ENCODE results near the gene ETV7. TPM values are rescaled to one million over a fixed set of nuclear protein-coding genes. Genes with fewer than 3 reads are reported as not detected.
"Not testable (repeated sequence)": the region's sequence is repeated elsewhere in the genome, so short reads cannot be mapped to it uniquely, and the experiment has no call there.

ETV7 gene
- total RNA-seq, 1 experiment from 2014 or later, result 0.28 TPM

DNA sequence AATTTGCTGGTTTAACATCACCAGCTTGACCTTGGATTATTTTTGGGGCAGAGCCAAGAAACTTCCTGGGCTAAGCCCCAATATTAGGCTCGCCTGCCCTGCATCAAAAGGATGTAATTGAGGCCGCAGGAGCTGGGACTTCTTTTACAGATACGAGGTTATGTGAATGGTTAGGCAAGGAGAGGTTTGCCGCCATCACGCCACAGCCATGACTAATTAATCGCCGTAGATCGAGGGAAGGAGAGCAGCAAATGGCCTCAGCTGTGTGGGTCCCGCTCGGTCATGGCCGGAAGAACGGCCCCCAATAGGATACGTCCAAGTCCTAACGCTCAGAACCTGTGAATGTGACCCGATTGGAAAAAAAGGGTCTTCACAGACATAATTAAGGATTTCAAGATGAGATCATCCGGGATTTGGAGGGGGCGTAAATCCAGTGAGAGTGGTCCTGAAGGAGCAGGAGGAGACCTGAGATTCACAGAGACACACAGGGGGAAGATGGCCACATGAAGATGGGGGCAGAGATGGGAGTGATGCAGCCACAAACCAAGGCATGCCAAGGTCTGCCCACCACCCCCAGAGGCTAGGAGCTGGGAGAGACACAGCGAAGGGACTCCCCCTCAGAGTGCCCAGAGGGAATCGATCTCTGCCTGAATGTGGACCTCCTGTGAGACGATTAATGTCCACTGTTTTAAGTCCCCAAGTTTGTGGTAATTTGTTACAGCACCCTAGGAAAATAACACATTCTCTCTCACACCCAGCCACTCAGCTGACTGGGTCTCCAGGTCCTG is 40.8 kb downstream of the ETV7 start:
- no peak for DNase-seq
- H3K27me3 ChIP-seq (ENCODE audit: control insufficient read depth, insufficient read depth, low read length), result peaks cover 1% of the 10 kb centered on the region; the same call in 1 of the 2 replicates
- H3K36me3 ChIP-seq (replicated peaks; ENCODE audit: control insufficient read depth, insufficient read depth, low read length), result no peaks in the 10 kb centered on the region
- H3K4me3 ChIP-seq (ENCODE audit: insufficient read depth, low read depth, low read length), result no peak overlapping the region

DNA sequence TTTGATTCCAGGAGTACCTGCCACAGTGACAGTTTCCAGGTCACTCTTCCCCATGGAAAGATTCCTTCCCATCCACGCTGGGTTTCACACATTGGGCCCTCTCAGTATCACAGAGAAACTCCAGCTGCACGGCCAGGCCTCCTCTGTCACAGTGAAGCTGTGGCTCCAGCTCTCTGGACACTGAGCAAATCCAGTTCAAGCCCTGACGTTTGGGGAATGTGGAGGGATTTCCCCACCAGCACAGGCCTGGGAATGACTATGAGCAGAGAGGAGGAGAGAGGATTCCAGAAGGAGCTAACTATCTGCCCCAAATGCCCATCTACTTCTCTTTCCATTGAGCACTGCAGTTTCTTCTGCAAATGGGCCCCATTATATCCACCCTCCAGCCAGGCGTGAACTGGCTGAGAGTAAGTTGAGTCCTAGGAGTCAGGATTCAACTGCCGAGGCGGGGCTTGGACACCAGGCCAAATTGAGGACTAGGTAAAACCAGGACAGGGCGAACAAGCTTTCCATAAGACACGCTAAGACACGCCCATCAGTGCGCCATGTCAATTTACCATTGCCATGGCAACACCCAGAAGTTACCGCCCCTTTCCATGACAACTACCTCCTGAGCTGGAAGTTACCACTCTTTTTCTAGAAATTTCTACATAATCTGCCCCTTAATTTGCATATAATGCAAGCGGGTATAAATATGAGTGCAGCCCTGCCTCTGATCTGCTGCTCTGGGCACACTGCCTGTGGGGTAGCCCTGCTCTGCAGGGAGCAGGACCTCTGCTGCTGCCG is 41.6 kb downstream of the ETV7 start:
- no peak for DNase-seq
- Histone ChIP-seq H3K4me3 (ENCODE audit: insufficient read depth, low read depth, low read length) (no peak overlapping the region), H3K27me3 (ENCODE audit: control insufficient read depth, insufficient read depth, low read length) (peaks cover 1% of the 10 kb centered on the region; the same call in 1 of the 2 replicates), H3K36me3 (replicated peaks; ENCODE audit: control insufficient read depth, insufficient read depth, low read length) (no peaks in the 10 kb centered on the region)

DNA sequence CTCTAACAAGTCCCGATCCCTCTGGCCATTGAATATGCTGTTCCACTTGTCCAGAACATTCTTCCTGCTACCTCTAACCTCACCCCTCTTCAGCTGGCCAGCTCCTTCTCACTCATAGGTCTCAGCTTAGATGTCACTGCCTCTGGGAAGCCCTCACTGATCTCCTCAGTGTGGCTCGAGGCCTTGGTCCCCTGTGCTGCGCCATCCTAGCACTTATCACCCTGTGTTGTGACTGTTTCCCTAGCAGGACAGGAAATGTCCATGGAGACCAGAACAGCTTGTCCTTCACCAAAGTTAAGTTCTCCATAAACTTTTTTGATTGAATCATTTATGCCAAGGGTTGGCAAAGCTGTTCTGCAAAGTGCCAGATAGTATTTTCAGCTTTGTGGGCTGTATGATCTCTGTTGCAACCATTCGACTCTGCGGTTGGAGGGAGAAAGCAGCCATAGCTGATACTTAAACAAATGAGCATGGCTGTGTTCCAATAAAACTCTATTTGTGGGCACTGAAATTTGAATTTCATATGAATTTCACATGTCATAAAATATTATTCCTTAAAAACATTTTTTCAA is 44.3 kb downstream of the ETV7 start:
- Histone ChIP-seq H3K27me3 (ENCODE audit: control insufficient read depth, insufficient read depth, low read length) (peaks cover 14% of the 10 kb centered on the region), H3K4me3 (ENCODE audit: insufficient read depth, low read depth, low read length) (no peak overlapping the region), H3K36me3 (replicated peaks; ENCODE audit: control insufficient read depth, insufficient read depth, low read length) (no peaks in the 10 kb centered on the region)
- DNase-seq, result no peak

DNA sequence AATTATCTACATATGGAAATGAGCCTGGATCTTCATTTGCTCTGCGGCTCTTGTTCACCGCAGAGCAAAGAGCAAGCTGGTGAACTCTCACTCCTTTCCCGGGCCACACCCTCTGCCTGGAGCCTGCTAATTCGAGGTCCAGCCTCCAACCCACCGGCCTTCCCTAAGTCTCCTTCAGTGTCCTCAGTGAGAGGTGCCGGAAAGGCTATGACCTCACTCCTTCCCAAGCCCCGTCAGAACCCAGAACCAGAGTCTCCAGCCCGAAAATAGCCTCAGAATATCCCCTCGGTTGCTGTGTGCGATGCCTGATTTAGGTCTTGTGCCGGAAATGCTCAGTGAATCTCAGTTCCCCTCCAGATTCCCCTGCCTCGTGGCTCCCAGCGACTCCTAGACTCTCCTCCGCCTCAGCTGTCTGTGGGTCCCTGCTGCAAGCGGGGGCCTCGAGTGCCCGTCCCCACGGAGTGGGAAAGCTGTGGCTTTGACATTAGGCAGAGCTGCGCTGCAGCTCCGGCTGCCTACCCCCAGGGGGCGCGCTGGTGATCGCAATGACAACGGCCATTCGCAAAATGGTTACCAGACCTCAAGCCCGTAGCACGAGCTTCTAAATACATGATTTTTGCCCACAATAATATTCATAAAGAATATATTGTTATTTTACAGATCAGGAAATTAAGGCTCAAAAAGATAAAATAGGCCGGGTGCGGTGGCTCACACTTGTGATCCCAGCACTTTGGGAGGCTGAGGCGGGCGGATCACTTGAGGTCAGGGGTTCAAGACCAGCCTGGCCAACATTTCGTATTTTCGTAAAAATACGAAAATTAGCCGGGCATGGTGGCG is 46.6 kb downstream of the ETV7 start:
- H3K27me3 ChIP-seq (ENCODE audit: control insufficient read depth, insufficient read depth, low read length), result peaks cover 14% of the 10 kb centered on the region
- no peaks in the 10 kb centered on the region for H3K36me3 ChIP-seq (replicated peaks; ENCODE audit: control insufficient read depth, insufficient read depth, low read length)
- peak; percentile 86 for DNase-seq
- peak overlapping the region; percentile 32 for H3K4me3 ChIP-seq (ENCODE audit: insufficient read depth, low read depth, low read length)

DNA sequence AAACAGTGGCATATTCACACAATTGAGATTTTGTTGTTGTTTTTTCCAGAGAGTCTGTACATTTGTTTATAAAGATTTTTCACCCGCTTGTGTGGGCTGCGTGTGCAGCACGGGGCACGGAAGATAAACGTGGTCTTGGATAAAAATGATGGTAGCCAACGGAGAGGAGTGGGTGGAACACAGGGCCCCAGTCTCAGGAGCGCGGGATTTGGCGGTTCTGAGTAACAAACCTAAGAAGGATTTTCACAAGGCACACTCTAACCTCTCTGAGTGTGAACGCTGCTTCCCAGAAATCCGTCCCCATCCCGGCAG is 47.2 kb downstream of the ETV7 start:
- DNase-seq, result no peak
- Histone ChIP-seq H3K27me3 (ENCODE audit: control insufficient read depth, insufficient read depth, low read length) (peaks cover 14% of the 10 kb centered on the region), H3K36me3 (replicated peaks; ENCODE audit: control insufficient read depth, insufficient read depth, low read length) (no peaks in the 10 kb centered on the region), H3K4me3 (ENCODE audit: insufficient read depth, low read depth, low read length) (no peak overlapping the region; the same call in 1 of the 2 replicates)

DNA sequence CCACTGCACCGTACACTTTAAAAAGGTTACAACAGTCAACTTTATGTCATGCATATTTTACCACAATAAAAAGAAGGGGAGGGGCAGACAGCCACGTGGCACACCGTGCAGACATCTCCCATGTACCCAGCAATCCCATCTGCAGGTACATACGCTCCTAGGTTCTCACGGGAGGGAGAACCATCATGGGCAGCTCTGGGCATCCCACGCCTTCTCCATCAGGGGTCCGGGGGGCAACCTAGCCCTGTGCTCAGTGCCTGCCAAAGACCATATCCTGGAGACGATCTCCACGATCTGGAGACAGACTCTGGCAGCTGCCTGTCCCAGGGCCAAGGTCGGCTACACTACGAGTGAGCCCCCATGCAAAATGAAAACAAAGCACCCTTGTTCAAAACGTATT is 48.3 kb downstream of the ETV7 start:
- Histone ChIP-seq H3K27me3 (ENCODE audit: control insufficient read depth, insufficient read depth, low read length) (peaks cover 14% of the 10 kb centered on the region), H3K36me3 (replicated peaks; ENCODE audit: control insufficient read depth, insufficient read depth, low read length) (no peaks in the 10 kb centered on the region), H3K4me3 (ENCODE audit: insufficient read depth, low read depth, low read length) (no peak overlapping the region)
- no peak for DNase-seq

DNA sequence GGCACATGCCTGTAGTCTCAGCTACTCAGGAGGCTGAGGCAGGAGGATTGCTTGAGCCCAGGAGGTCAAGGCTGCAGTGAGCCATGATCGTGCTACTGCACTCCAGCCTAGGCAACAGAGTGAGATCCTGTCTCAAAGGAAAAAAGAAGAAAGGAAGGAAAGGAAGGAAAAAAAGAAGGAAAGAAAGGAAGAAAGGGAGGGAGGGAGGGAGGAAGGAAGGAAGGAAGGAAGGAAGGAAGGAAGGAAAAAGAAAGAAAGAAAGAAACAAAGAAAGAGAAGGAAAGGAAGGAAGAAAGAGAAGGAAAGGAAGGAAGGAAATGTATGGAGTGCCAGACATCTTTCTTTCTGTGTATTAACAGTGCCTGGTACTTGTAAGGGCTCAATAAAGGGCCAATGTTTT is 49.2 kb downstream of the ETV7 start:
- DNase-seq; H3K4me3 ChIP-seq (ENCODE audit: insufficient read depth, low read depth, low read length); H3K36me3 ChIP-seq (replicated peaks; ENCODE audit: control insufficient read depth, insufficient read depth, low read length): not testable (repeated sequence)
- H3K27me3 ChIP-seq (ENCODE audit: control insufficient read depth, insufficient read depth, low read length), result peaks cover 14% of the 10 kb centered on the region

DNA sequence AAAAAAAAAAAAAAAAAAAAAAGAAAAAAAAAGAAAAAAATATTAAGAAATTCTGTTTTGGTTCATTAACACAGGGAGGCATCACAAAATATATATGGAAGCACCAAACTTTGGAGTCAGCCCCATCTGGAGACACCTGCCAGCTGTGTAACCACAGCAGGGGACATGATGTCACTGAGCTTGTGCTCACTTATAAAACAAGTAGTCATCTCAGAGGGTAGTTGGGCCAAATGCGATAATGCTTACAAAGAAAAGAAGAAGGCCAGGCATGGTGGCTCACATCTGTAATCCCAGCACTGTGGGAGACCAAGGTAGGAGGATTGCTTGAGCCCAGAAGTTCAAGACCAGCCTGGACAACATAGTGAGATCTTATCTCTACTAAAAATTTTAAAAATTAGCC is 49.7 kb downstream of the ETV7 start:
- no peak for DNase-seq
- Histone ChIP-seq H3K36me3 (replicated peaks; ENCODE audit: control insufficient read depth, insufficient read depth, low read length) (no peaks in the 10 kb centered on the region), H3K4me3 (ENCODE audit: insufficient read depth, low read depth, low read length) (no peak overlapping the region), H3K27me3 (ENCODE audit: control insufficient read depth, insufficient read depth, low read length) (peaks cover 14% of the 10 kb centered on the region)

DNA sequence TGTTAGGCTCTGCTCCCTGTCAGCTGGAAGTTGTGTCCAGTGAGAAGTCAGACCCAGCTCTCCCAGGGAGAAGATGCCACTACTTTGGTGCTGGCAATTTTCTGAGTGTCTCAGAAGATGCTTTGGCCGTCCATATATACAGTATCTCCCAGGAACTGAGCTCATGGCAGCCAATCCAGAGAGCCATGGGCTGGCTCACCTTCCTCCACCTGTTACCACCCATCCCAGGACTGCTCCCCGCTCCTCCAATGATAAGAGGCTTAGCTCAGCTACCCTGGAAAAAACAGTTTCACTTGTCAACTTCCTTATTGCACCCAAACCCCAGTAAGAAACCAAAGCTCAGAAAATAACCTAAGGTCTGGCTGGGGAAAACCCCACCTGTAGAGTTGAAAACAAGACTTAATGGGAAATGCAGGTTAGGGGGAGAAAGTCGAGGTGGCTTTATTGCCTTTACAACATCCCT is 50.7 kb downstream of the ETV7 start, which contains the start of gene BNIP5:
Gene BNIP5 (minus strand): TSS at position 110 of the 463 bp plus-strand sequence. CDS start 6,198 bp downstream, outside the sequence.
- peaks cover 14% of the 10 kb centered on the region for H3K27me3 ChIP-seq (ENCODE audit: control insufficient read depth, insufficient read depth, low read length)
- H3K4me3 ChIP-seq (ENCODE audit: insufficient read depth, low read depth, low read length), result no peak within 1 kb of the TSS
- H3K36me3 ChIP-seq (replicated peaks; ENCODE audit: control insufficient read depth, insufficient read depth, low read length), result no peaks in the 10 kb centered on the region
- DNase-seq, result no peak

DNA sequence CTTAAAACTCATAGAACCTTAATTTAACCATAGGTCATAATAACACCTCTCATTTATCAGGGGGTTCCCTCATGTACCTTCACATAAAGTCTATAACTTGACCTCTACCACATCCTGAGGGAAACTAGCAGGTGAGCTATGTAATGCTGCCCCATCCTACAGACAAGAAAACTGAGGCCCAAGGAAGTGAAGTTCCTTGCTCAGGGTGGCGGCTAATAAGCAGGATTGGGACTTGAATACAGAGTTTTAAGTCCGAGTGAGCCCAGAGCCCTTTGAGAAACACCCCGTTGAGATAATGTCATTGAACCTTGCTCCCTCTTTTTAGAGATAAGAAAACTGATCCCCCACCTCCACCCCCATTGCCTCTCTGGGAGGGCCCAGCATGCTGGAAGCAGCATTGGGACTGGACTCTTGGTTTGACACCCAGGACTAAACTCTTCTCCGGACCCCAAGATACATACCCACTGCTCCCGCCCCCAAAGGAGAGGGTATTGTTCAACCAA is 51.2 kb downstream of the ETV7 start:
- Histone ChIP-seq H3K27me3 (ENCODE audit: control insufficient read depth, insufficient read depth, low read length) (peaks cover 13% of the 10 kb centered on the region), H3K36me3 (replicated peaks; ENCODE audit: control insufficient read depth, insufficient read depth, low read length) (no peaks in the 10 kb centered on the region), H3K4me3 (ENCODE audit: insufficient read depth, low read depth, low read length) (no peak overlapping the region)
- no peak for DNase-seq

DNA sequence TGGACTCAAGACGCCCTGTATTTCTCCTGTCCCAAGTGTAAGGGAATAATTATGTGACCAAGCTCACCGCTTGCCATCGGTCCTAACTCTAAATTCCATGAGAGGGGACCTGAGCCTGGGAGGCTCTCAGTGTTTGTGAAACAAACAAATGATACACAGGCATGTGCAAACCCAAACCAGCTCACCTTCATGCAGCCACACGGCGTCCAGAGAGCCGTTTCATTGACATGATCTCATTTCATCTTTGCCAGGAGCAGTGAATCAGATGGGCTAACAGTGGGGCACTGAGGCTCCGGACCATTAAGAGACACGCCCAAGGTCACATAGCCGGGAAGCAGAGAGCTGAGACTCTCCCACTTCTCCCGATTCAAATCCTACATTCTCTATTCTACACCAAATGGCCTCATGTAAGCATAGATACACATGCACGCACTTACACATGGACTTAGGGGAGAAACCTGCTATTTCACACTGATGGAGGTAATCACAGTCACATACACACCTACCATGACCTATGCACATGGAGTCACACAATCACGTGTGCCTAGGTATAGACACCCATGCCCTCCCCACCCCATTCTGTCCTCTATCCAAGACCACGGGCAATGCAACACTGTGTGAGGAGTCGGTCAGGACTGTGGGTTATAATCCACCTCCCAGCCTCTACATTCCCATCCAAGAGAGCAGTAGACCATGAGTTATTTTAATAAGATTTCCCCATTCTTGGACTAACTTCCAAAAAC is 51.8 kb downstream of the ETV7 start:
- Histone ChIP-seq H3K36me3 (replicated peaks; ENCODE audit: control insufficient read depth, insufficient read depth, low read length) (no peaks in the 10 kb centered on the region), H3K4me3 (ENCODE audit: insufficient read depth, low read depth, low read length) (no peak overlapping the region), H3K27me3 (ENCODE audit: control insufficient read depth, insufficient read depth, low read length) (peaks cover 10% of the 10 kb centered on the region)
- DNase-seq, result no peak

DNA sequence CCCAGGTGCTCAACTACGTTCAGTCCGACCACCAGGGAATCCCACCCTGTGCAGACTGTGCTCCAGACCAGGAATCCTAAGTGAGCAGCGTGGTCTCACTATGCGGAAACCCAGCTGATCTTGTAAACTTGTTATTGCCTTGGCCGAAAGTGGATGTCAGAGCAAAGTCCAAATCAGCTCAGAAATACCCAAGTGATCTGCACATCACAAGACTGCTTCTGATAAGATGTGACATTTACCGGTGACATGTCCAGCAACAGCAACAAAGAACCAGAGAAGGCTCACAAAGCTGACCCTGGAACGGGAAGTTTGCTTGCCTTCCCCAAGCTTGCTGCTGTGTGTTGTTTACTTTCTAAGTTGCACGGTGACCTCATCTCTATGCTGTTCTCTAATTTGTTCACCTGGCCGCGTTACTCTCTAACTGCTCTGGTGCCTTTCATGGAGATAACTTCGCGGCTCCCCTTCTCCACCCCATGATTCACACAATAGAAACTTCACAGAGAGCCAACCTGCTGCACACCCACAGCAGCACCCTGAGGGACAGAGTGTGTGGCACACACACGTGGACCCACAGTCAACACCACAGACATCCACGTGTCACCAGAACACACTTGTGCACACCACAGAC is 52.5 kb downstream of the ETV7 start:
- no peak for DNase-seq
- Histone ChIP-seq H3K4me3 (ENCODE audit: insufficient read depth, low read depth, low read length) (no peak overlapping the region), H3K27me3 (ENCODE audit: control insufficient read depth, insufficient read depth, low read length) (peaks cover 5% of the 10 kb centered on the region), H3K36me3 (replicated peaks; ENCODE audit: control insufficient read depth, insufficient read depth, low read length) (no peaks in the 10 kb centered on the region)
